ENCODE results near the gene EXOG. TPM values are rescaled to one million over a fixed set of nuclear protein-coding genes. Genes with fewer than 3 reads are reported as not detected.

The EXOG gene
- total RNA-seq, 1 experiment from 2014 or later: 12.5 TPM

DNA sequence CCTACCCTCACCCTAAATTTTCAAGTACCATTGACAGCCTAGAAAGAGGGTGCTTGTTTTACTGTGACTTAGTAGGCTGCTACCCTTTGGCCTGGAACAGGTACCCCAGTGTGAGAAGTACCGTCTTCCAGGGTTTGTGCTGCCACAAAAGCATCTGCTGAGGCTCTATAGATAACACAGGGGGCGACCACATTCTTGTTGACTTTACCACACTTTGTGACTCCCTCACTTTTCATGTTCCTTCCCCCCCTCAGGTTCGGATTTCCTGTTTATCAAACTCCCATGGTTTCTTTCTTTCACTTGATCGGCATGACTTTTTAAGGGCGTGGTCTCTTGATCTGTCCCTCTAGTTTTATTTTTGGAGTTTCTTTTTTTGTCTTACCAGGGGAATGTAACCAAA, 23.5 kb downstream of the EXOG start:
- in situ Hi-C loops (cut with HindIII; ENCODE audit: low pct_unique_long_range_greater_than_20kb, low sequenced_read_pairs): loop anchor here (25.0 kb wide), 1 partner anchor 143 kb away; no protein-coding TSS in a partner anchor

DNA sequence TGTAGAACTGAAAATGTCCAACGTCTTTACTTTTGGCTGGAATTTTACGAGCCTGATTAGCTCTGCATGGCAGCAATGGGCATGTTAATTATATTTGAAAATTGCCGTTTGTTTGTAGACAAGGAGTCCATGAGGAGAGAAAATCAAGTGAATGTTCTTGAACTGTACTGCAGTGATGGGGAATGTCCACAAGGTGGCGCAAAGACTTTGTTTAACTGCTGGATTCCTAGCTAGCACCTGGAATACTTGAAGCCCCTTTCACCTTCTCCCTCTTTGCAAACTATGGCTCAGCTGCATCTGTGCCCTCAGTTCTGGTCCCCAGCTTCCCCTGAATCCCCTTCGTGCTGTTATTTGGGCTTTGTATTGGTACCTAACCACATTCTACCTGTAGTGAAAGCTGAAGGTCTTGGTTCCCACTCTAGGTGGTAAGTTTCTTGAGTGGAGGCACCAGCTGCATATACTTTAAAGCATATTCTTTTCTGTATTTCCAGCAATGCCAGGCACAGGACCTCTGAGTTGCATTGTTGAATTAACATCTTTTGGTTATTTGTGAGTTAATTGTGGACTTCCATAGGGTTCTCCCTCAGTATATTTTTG, 25.3 kb downstream of the EXOG start:
- ATAC-seq: peak; percentile 60; the same call in 1 of the 2 replicates
- peak; percentile 54 for DNase-seq (ENCODE audit: low read depth, low spot score)
- ChIA-PET CTCF (interaction anchor here (0.7 to 1.7 kb wide), 6 partner anchors 22 to 478 kb away, joined by 3 to 6 read pairs (median 4); partner anchors contain the start of gene EXOG), POLR2A (no interaction called here)
- TF ChIP-seq, protein P1, sequence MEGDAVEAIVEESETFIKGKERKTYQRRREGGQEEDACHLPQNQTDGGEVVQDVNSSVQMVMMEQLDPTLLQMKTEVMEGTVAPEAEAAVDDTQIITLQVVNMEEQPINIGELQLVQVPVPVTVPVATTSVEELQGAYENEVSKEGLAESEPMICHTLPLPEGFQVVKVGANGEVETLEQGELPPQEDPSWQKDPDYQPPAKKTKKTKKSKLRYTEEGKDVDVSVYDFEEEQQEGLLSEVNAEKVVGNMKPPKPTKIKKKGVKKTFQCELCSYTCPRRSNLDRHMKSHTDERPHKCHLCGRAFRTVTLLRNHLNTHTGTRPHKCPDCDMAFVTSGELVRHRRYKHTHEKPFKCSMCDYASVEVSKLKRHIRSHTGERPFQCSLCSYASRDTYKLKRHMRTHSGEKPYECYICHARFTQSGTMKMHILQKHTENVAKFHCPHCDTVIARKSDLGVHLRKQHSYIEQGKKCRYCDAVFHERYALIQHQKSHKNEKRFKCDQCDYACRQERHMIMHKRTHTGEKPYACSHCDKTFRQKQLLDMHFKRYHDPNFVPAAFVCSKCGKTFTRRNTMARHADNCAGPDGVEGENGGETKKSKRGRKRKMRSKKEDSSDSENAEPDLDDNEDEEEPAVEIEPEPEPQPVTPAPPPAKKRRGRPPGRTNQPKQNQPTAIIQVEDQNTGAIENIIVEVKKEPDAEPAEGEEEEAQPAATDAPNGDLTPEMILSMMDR (IDR thresholded peaks at IDR 0.05): peak; percentile 81
- TF ChIP-seq, protein P2, sequence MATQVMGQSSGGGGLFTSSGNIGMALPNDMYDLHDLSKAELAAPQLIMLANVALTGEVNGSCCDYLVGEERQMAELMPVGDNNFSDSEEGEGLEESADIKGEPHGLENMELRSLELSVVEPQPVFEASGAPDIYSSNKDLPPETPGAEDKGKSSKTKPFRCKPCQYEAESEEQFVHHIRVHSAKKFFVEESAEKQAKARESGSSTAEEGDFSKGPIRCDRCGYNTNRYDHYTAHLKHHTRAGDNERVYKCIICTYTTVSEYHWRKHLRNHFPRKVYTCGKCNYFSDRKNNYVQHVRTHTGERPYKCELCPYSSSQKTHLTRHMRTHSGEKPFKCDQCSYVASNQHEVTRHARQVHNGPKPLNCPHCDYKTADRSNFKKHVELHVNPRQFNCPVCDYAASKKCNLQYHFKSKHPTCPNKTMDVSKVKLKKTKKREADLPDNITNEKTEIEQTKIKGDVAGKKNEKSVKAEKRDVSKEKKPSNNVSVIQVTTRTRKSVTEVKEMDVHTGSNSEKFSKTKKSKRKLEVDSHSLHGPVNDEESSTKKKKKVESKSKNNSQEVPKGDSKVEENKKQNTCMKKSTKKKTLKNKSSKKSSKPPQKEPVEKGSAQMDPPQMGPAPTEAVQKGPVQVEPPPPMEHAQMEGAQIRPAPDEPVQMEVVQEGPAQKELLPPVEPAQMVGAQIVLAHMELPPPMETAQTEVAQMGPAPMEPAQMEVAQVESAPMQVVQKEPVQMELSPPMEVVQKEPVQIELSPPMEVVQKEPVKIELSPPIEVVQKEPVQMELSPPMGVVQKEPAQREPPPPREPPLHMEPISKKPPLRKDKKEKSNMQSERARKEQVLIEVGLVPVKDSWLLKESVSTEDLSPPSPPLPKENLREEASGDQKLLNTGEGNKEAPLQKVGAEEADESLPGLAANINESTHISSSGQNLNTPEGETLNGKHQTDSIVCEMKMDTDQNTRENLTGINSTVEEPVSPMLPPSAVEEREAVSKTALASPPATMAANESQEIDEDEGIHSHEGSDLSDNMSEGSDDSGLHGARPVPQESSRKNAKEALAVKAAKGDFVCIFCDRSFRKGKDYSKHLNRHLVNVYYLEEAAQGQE (IDR thresholded peaks at IDR 0.05; ENCODE audit: insufficient read depth in 1 of 2, low read depth in 2 of 2, low read length in 1 of 2): no peak
- no peak for TF ChIP-seq POLR2AphosphoS5 (IDR thresholded peaks at IDR 0.05; ENCODE audit: low read depth, low read length)
- TF ChIP-seq SIN3A (IDR thresholded peaks at IDR 0.05; ENCODE audit: borderline replicate concordance, insufficient read depth, low read depth, low read length): no peak
- no peak for TF ChIP-seq TCF7L2 (IDR thresholded peaks at IDR 0.05; ENCODE audit: low read depth, low read length)
- H3K9me3 ChIP-seq (ENCODE audit: control insufficient read depth, insufficient read depth, low read depth, low read length): no peaks in the 10 kb centered on the region
- no peaks in the 10 kb centered on the region for H3K27me3 ChIP-seq (ENCODE audit: control insufficient read depth, insufficient read depth, low read length)
- intact Hi-C loops (cut with micrococcal nuclease; ENCODE audit: unreplicated experiment) (loop anchor here (2.0 kb wide), 1 partner anchor 129 kb away; no protein-coding TSS in a partner anchor), in situ Hi-C loops (cut with HindIII; ENCODE audit: low pct_unique_long_range_greater_than_20kb, low sequenced_read_pairs) (loop anchor here (25.0 kb wide), 1 partner anchor 141 kb away; no protein-coding TSS in a partner anchor)
- H3K4me3 ChIP-seq (ENCODE audit: low read depth in 2 of 2, low read length in 2 of 2): no peak overlapping the region
- no peaks in the 10 kb centered on the region for H3K36me3 ChIP-seq (ENCODE audit: control insufficient read depth, insufficient read depth, low read length)
- no peaks in the 10 kb centered on the region for H3K4me1 ChIP-seq (ENCODE audit: control insufficient read depth, insufficient read depth, low read length)
- H3K27ac ChIP-seq (ENCODE audit: low read length): no peak overlapping the region
- BruUV-seq (replicated peaks): no TSS peak

More for the DNA sequence above, 23.5 kb downstream of the EXOG start:
- no TSS peak for BruUV-seq (replicated peaks)
- intact Hi-C loops (cut with micrococcal nuclease; ENCODE audit: unreplicated experiment): loop anchor here (2.0 kb wide), 1 partner anchor 131 kb away; no protein-coding TSS in a partner anchor
- no peaks in the 10 kb centered on the region for H3K27me3 ChIP-seq (ENCODE audit: control insufficient read depth, insufficient read depth, low read length)
- POLR2A ChIA-PET: no interaction called here
- TF ChIP-seq POLR2AphosphoS5 (IDR thresholded peaks at IDR 0.05; ENCODE audit: low read depth, low read length) (no peak), TCF7L2 (IDR thresholded peaks at IDR 0.05; ENCODE audit: low read depth, low read length) (no peak), SIN3A (IDR thresholded peaks at IDR 0.05; ENCODE audit: borderline replicate concordance, insufficient read depth, low read depth, low read length) (no peak)
- TF ChIP-seq, protein P1 (IDR thresholded peaks at IDR 0.05): no peak
- TF ChIP-seq, protein P2 (IDR thresholded peaks at IDR 0.05; ENCODE audit: insufficient read depth in 1 of 2, low read depth in 2 of 2, low read length in 1 of 2): no peak
- no peak for ATAC-seq
- no peaks in the 10 kb centered on the region for H3K9me3 ChIP-seq (ENCODE audit: control insufficient read depth, insufficient read depth, low read depth, low read length)
- CTCF ChIA-PET: no interaction called here
- H3K27ac ChIP-seq (ENCODE audit: low read length): no peak overlapping the region
- H3K36me3 ChIP-seq (ENCODE audit: control insufficient read depth, insufficient read depth, low read length): no peaks in the 10 kb centered on the region
- no peak overlapping the region for H3K4me3 ChIP-seq (ENCODE audit: low read depth in 2 of 2, low read length in 2 of 2)
- no peaks in the 10 kb centered on the region for H3K4me1 ChIP-seq (ENCODE audit: control insufficient read depth, insufficient read depth, low read length)
- no peak for DNase-seq (ENCODE audit: low read depth, low spot score)
